A549 (cell line): Measurements from ENCODE around the gene KCNAB1. TPM values are rescaled to one million over a fixed set of nuclear protein-coding genes. Genes with fewer than 3 reads are reported as not detected.

ENCODE experiments used
- ATAC-seq, 2 experiments: fragments of 200-7000 bp in 1 of 2; fragments of >200 bp in 1 of 2; cut with Nextera tagmentation in 1 of 2; cut with Tn5 transposase in 1 of 2; 3 replicates each; pipeline versions ENCODE4 v1.8.0 to v1.9.1; 2018 to 2020; ENCODE audit warnings: mild to moderate bottlenecking in 1 of 2, moderate library complexity in 1 of 2
- CTCF ChIA-PET: fragments of 300-600 bp; sonication (Branson Sonifier 250); formaldehyde crosslinking; extraction: SDS; loops from one replicate; lab custom pipeline; 2021; ENCODE audit warnings: antibody characterized with exemption, inconsistent platforms; lab: Yijun Ruan, JAX
- POLR2A ChIA-PET: fragments of 350-600 bp; formaldehyde crosslinking; extraction: SDS; loops from one replicate; lab custom pipeline; 2021; ENCODE audit warnings: antibody characterized with exemption, inconsistent platforms; lab: Yijun Ruan, JAX
- DNase-seq, 2 experiments: peaks; one replicate each; pipeline versions ENCODE4 v3.0.0 to v3.0.0-alpha.2; 2011 to 2016; ENCODE audit warnings: low read depth in 1 of 2, low spot score in 1 of 2
- FAIRE-seq: peaks from 2 replicates; lab custom pipeline; 2011; peaks lifted over from hg19 to GRCh38; lab: Jason Lieb, UNC
- H3K27ac ChIP-seq, 2 experiments: fragments of >200 bp; sonication (Bioruptor Twin); formaldehyde crosslinking; 3 replicates each; pipeline ENCODE4 v1.5.1; 2016 to 2017
- H3K4me1 ChIP-seq: fragments of >200 bp; sonication (Bioruptor Twin); formaldehyde crosslinking; 3 replicates; pipeline ENCODE4 v1.6.1; 2016
- H3K4me2 ChIP-seq: fragments of >200 bp; sonication (Bioruptor Twin); formaldehyde crosslinking; 3 replicates; pipeline ENCODE4 v1.6.1; 2016
- H3K4me3 ChIP-seq: fragments of >200 bp; sonication (Bioruptor Twin); formaldehyde crosslinking; 3 replicates; pipeline ENCODE4 v1.5.1; 2016
- H3K9me3 ChIP-seq: fragments of >200 bp; sonication (Bioruptor Twin); formaldehyde crosslinking; 3 replicates; pipeline ENCODE4 v1.6.1; 2016
- BCL3 ChIP-seq: fragments of >200 bp; sonication (Bioruptor Twin); formaldehyde crosslinking; IDR thresholded peaks from 3 replicates; pipeline ENCODE4 v1.6.1; 2016
- CBX2 ChIP-seq: fragments of 200-600 bp; sonication (generic); IDR thresholded peaks from 2 replicates; pipeline ENCODE4 v1.6.1; 2016; ENCODE audit warnings: low read depth, mild to moderate bottlenecking, borderline replicate concordance
- CHD2 ChIP-seq: fragments of 150-350 bp; IDR thresholded peaks from 2 replicates; pipeline ENCODE4 v1.6.1; 2014; ENCODE audit warnings: low read length; ENCODE audit not compliant: partially characterized antibody
- EHF ChIP-seq: fragments of 250-450 bp; sonication (Bioruptor Pico); IDR thresholded peaks from 2 replicates; pipeline ENCODE4 v1.5.0; 2020; ENCODE audit warnings: mild to moderate bottlenecking
- EHMT2 ChIP-seq: fragments of 200-600 bp; sonication (generic); IDR thresholded peaks from 2 replicates; pipeline ENCODE4 v1.6.1; 2016; ENCODE audit warnings: antibody characterized with exemption, low read depth, mild to moderate bottlenecking, moderate library complexity
- EP300 ChIP-seq, 2 experiments: fragments of >200 bp; sonication (Bioruptor Twin); formaldehyde crosslinking; IDR thresholded peaks; 2 replicates in 1 of 2; 3 replicates in 1 of 2; pipeline ENCODE4 v1.6.1; 2016 to 2017
- ESRRA ChIP-seq: fragments of 150-350 bp; IDR thresholded peaks from 2 replicates; pipeline ENCODE4 v1.6.1; 2014; ENCODE audit warnings: mild to moderate bottlenecking, low read length, borderline replicate concordance
- FOXS1 ChIP-seq: fragments of 250-450 bp; sonication (Bioruptor Pico); IDR thresholded peaks from 2 replicates; pipeline ENCODE4 v1.5.0; 2020; ENCODE audit warnings: mild to moderate bottlenecking, moderate library complexity
- HDAC2 ChIP-seq: fragments of 200-600 bp; sonication (generic); IDR thresholded peaks from 2 replicates; pipeline ENCODE4 v1.6.1; 2016
- HOXA7 ChIP-seq: fragments of 250-450 bp; sonication (Bioruptor Pico); IDR thresholded peaks from 2 replicates; pipeline ENCODE4 v1.5.0; 2020; ENCODE audit warnings: mild to moderate bottlenecking, moderate library complexity
- JUN ChIP-seq, 2 experiments: fragments of >200 bp; sonication (Bioruptor Twin); formaldehyde crosslinking; IDR thresholded peaks; 2 replicates in 1 of 2; 3 replicates in 1 of 2; pipeline ENCODE4 v1.6.1; 2016 to 2017
- JUNB ChIP-seq: fragments of >200 bp; sonication (Bioruptor Twin); formaldehyde crosslinking; IDR thresholded peaks from 2 replicates; pipeline ENCODE4 v1.6.1; 2016
- KDM1A ChIP-seq: fragments of 200-600 bp; sonication (generic); IDR thresholded peaks from 2 replicates; pipeline ENCODE4 v1.6.1; 2016; ENCODE audit warnings: low read depth, mild to moderate bottlenecking
- KDM5A ChIP-seq: fragments of 200-600 bp; sonication (generic); IDR thresholded peaks from 2 replicates; pipeline ENCODE4 v1.6.1; 2016; ENCODE audit warnings: antibody characterized with exemption, mild to moderate bottlenecking
- MAFK ChIP-seq: fragments of 450-650 bp; IDR thresholded peaks from 2 replicates; pipeline ENCODE4 v1.6.1; 2014; ENCODE audit not compliant: partially characterized antibody
- MAX ChIP-seq: IDR thresholded peaks from 2 replicates; pipeline ENCODE4 v1.6.1; 2012
- MYC ChIP-seq: IDR thresholded peaks from 2 replicates; pipeline ENCODE4 v1.6.1; 2012; ENCODE audit warnings: mild to moderate bottlenecking, inconsistent platforms, low read length, improper control_type of control experiment, borderline replicate concordance
- NPAS2 ChIP-seq: fragments of 250-450 bp; sonication (Bioruptor Pico); IDR thresholded peaks from 2 replicates; pipeline ENCODE4 v1.8.0; 2022; ENCODE audit warnings: mild to moderate bottlenecking, moderate library complexity, borderline replicate concordance
- POLR2A ChIP-seq: IDR thresholded peaks from 2 replicates; pipeline ENCODE4 v1.6.1; 2012; ENCODE audit warnings: mild to moderate bottlenecking, low read length
- RAD21 ChIP-seq, 2 experiments: fragments of >200 bp in 1 of 2; sonication (Bioruptor Twin) in 1 of 2; formaldehyde crosslinking in 1 of 2; IDR thresholded peaks in 1 of 2; conservative IDR thresholded peaks in 1 of 2; 2 replicates in 1 of 2; 3 replicates in 1 of 2; pipeline ENCODE4 v1.6.1; 2012 to 2018; ENCODE audit warnings: inconsistent platforms in 1 of 2
- RCOR1 ChIP-seq: fragments of 150-350 bp; IDR thresholded peaks from 2 replicates; pipeline ENCODE4 v1.6.1; 2014; ENCODE audit warnings: antibody characterized with exemption, low read length, low read depth
- RFX5 ChIP-seq: fragments of 450-650 bp; IDR thresholded peaks from 2 replicates; pipeline ENCODE4 v1.7.1; 2014; ENCODE audit warnings: antibody characterized with exemption, mild to moderate bottlenecking, moderate library complexity
- SMC3 ChIP-seq: fragments of >200 bp; sonication (Bioruptor Twin); formaldehyde crosslinking; IDR thresholded peaks from 3 replicates; pipeline ENCODE4 v1.6.1; 2018; ENCODE audit warnings: inconsistent platforms
- ZC3H11A ChIP-seq: fragments of 450-650 bp; IDR thresholded peaks from 2 replicates; pipeline ENCODE4 v1.6.1; 2014; ENCODE audit warnings: antibody characterized with exemption, mild to moderate bottlenecking
- ZNF302 ChIP-seq: fragments of 250-450 bp; sonication (Bioruptor Pico); IDR thresholded peaks from 2 replicates; pipeline ENCODE4 v1.9.0; 2021; ENCODE audit warnings: inconsistent platforms, mild to moderate bottlenecking, moderate library complexity
- ZSCAN20 ChIP-seq: fragments of 250-450 bp; sonication (Bioruptor Pico); IDR thresholded peaks from 2 replicates; pipeline ENCODE4 v1.8.0; 2022; ENCODE audit warnings: mild to moderate bottlenecking, moderate library complexity
- WGBS: methylation state at CpG from one replicate; pipeline ENCODE4 v1.1.6; 2017; ENCODE audit errors: missing lambda C conversion rate; 5-methylcytosine and 5-hydroxymethylcytosine counted together
- polyA plus RNA-seq, 4 experiments: library from polyadenylated mRNA; depleted of rRNA in 3 of 4; stranded (reverse); fragments of >200 nt; fragmentation: RNase III in 1 of 4; extraction: RNeasy Plus Mini Kit Qiagen cat#74134 plus additional on column Dnase treatment in 1 of 4; gene quantifications; 2 replicates in 3 of 4; 3 replicates in 1 of 4; pipeline ENCODE4 v1.2.3, GENCODE V29; 2011 to 2017
- TF ChIP-seq, protein P1 (sequence below): fragments of >200 bp; sonication (Bioruptor Twin); formaldehyde crosslinking; IDR thresholded peaks from 3 replicates; pipeline ENCODE4 v1.5.1; 2016
- TF ChIP-seq, protein P2 (sequence below): fragments of 450-650 bp; IDR thresholded peaks from 2 replicates; pipeline ENCODE4 v1.6.1; 2014; ENCODE audit warnings: antibody characterized with exemption

KCNAB1 gene
- polyA plus RNA-seq, 2 of the 4 experiments (the other 2 are of a cell fraction) = not detected

DNA sequence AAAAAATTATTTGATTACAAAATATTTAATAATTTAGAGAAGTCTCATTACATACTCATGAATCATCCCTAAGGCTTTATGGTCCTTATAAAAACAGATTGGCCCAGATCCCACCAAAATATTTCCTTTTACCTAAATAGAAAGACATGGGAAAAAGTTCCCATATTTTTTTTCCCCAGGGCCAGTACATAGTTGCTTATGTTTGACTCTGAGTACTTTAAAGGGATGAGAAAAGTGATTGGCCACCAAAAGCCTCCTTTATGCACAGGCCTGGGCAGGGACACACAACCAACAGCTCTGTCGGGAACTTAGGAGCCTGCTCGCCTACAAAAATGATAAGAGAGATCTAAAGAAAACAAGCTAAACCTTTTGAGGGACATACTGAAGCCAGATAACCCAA lies 22.3 kb downstream of the KCNAB1 start:
- CTCF ChIA-PET = interaction anchor here (0.8 to 3.4 kb wide), 5 partner anchors 9 to 995 kb away, joined by 3 to 14 read pairs (median 4); no protein-coding TSS in a partner anchor
- ATAC-seq = no peak

GRCh38 chr3:156143136-156143535 lies 22.8 kb downstream of the KCNAB1 start:
- Histone ChIP-seq H3K4me1 (no peaks in the 10 kb centered on the region), H3K4me3 (no peak overlapping the region), H3K4me2 (no peak overlapping the region)
- 41% methylated on average over 8 of the region's 8 CpGs for WGBS
- FAIRE-seq = no peak
- TF ChIP-seq HDAC2 = no peak
- TF ChIP-seq RCOR1 = no peak
- TF ChIP-seq, protein P1, sequence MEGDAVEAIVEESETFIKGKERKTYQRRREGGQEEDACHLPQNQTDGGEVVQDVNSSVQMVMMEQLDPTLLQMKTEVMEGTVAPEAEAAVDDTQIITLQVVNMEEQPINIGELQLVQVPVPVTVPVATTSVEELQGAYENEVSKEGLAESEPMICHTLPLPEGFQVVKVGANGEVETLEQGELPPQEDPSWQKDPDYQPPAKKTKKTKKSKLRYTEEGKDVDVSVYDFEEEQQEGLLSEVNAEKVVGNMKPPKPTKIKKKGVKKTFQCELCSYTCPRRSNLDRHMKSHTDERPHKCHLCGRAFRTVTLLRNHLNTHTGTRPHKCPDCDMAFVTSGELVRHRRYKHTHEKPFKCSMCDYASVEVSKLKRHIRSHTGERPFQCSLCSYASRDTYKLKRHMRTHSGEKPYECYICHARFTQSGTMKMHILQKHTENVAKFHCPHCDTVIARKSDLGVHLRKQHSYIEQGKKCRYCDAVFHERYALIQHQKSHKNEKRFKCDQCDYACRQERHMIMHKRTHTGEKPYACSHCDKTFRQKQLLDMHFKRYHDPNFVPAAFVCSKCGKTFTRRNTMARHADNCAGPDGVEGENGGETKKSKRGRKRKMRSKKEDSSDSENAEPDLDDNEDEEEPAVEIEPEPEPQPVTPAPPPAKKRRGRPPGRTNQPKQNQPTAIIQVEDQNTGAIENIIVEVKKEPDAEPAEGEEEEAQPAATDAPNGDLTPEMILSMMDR = no peak
- TF ChIP-seq EP300 (IDR thresholded peaks at IDR 0.05) = no peak
- TF ChIP-seq, all 56 proteins: peak for 0
- no peak for ATAC-seq
- DNase-seq = no peak
- H3K9me3 ChIP-seq = no peaks in the 10 kb centered on the region
- POLR2A ChIA-PET = no interaction called here
- no peak overlapping the region for H3K27ac ChIP-seq
- CTCF ChIA-PET = interaction anchor here (0.8 to 3.4 kb wide), 5 partner anchors 9 to 994 kb away, joined by 3 to 14 read pairs (median 4); no protein-coding TSS in a partner anchor

More for the DNA sequence above, 22.3 kb downstream of the KCNAB1 start:
- Histone ChIP-seq H3K27ac (no peak overlapping the region), H3K4me2 (no peak overlapping the region), H3K4me1 (no peaks in the 10 kb centered on the region), H3K9me3 (no peaks in the 10 kb centered on the region), H3K4me3 (no peak overlapping the region)
- DNase-seq = no peak
- TF ChIP-seq CBX2 (no peak), EHMT2 (no peak), KDM5A (no peak), MAFK (no peak), BCL3 (no peak), EHF (CRISPR knock-in tag) (no peak), CHD2 (no peak), ZC3H11A (no peak), MYC (no peak), EP300 (IDR thresholded peaks at IDR 0.05) (no peak), MAX (no peak), KDM1A (no peak), ZNF302 (no peak), ZSCAN20 (CRISPR knock-in tag) (no peak), HDAC2 (no peak), ESRRA (no peak), JUN (IDR thresholded peaks at IDR 0.05) (no peak)
- no peak for FAIRE-seq
- 88% methylated on average over 2 of the region's 2 CpGs for WGBS
- POLR2A ChIA-PET = no interaction called here

DNA sequence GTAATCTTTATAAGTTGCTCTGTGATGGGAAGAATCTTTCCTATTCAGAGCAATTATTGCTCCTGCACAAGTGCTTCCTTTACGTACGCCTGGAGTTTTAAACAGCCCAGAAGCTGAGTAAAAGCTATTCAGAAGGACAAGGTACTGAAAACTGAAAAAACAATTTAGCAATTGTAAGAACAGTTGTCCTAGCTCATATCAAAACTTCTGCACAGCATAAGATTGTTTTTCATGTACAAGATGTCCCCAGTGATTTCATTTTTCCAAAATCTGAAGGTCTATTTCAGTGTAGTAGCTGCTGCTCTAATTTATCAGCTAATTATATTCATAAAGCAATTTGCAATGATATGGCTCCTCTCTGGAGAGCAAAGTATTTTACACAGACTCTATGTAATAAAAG lies 23.7 kb downstream of the KCNAB1 start:
- Histone ChIP-seq H3K4me3 (no peak overlapping the region), H3K4me1 (no peaks in the 10 kb centered on the region)
- no peak for TF ChIP-seq EHF (CRISPR knock-in tag)
- TF ChIP-seq ZNF302 = no peak
- TF ChIP-seq JUNB = no peak
- TF ChIP-seq NPAS2 (CRISPR knock-in tag) = no peak
- TF ChIP-seq CHD2 = no peak
- TF ChIP-seq RAD21 (conservative IDR thresholded peaks at IDR 0.05 in 1 of 2, IDR thresholded peaks at IDR 0.05 in 1 of 2) = no peak
- no peak for TF ChIP-seq FOXS1
- TF ChIP-seq, protein P2, sequence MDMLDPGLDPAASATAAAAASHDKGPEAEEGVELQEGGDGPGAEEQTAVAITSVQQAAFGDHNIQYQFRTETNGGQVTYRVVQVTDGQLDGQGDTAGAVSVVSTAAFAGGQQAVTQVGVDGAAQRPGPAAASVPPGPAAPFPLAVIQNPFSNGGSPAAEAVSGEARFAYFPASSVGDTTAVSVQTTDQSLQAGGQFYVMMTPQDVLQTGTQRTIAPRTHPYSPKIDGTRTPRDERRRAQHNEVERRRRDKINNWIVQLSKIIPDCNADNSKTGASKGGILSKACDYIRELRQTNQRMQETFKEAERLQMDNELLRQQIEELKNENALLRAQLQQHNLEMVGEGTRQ = no peak
- no peak for TF ChIP-seq POLR2A
- no peak for TF ChIP-seq ESRRA
- TF ChIP-seq RFX5 = no peak
- no peak for TF ChIP-seq MAFK
- no peak for TF ChIP-seq HOXA7 (CRISPR knock-in tag)
- TF ChIP-seq, protein P1 = no peak
- TF ChIP-seq SMC3 = no peak

More for the DNA sequence above, 23.7 kb downstream of the KCNAB1 start:
- WGBS = 90% methylated on average over 2 of the region's 2 CpGs
- FAIRE-seq (no peak), ATAC-seq (no peak), DNase-seq (no peak)
- Histone ChIP-seq H3K27ac (no peak overlapping the region), H3K9me3 (no peaks in the 10 kb centered on the region), H3K4me2 (no peak overlapping the region)
- ChIA-PET POLR2A (no interaction called here), CTCF (interaction anchor here (1.9 kb wide), 1 partner anchor 993 kb away, joined by 4 read pairs; no protein-coding TSS in a partner anchor)
